ENCODE data around the gene AFMID.
A peak's percentile ranks its signal among the peaks of the same experiment; 100 is the strongest.

The AFMID gene

GRCh38 chr17:78211032-78211431, 23.9 kb downstream of the AFMID start:
- Mint-ChIP-seq H3K4me1 (ENCODE audit: low read depth) (peaks cover 7% of the 10 kb centered on the region), H3K27ac (no peak overlapping the region), H3K27me3 (ENCODE audit: low read depth) (no peaks in the 10 kb centered on the region), H3K36me3 (ENCODE audit: low read depth) (peaks cover 17% of the 10 kb centered on the region), H3K4me3 (no peak overlapping the region), H3K9me3 (no peaks in the 10 kb centered on the region)
- no peak for DNase-seq (ENCODE audit: low spot score)

GRCh38 chr17:78214016-78214705, 27.0 kb downstream of the AFMID start, which contains the start of gene BIRC5:
Gene BIRC5, plus strand, starts transcription at chr17:78214253. Its CDS starts 64 bp downstream, at chr17:78214317.
- Mint-ChIP-seq H3K27me3 (ENCODE audit: low read depth) (no peaks in the 10 kb centered on the region), H3K4me3 (peak within 1 kb of the TSS; percentile 99), H3K4me1 (ENCODE audit: low read depth) (peaks cover 13% of the 10 kb centered on the region), H3K36me3 (ENCODE audit: low read depth) (peaks cover 25% of the 10 kb centered on the region), H3K9me3 (no peaks in the 10 kb centered on the region), H3K27ac (peak within 1 kb of the TSS; percentile 93)
- peak; percentile 89 for DNase-seq (ENCODE audit: low spot score)

GRCh38 chr17:78214706-78215061, 27.5 kb downstream of the AFMID start:
- H3K27ac Mint-ChIP-seq: peak overlapping the region; percentile 93
- H3K4me1 Mint-ChIP-seq (ENCODE audit: low read depth): peaks cover 13% of the 10 kb centered on the region
- peak overlapping the region; percentile 99 for H3K4me3 Mint-ChIP-seq
- no peak for DNase-seq (ENCODE audit: low spot score)
- no peaks in the 10 kb centered on the region for H3K27me3 Mint-ChIP-seq (ENCODE audit: low read depth)
- no peaks in the 10 kb centered on the region for H3K9me3 Mint-ChIP-seq
- H3K36me3 Mint-ChIP-seq (ENCODE audit: low read depth): peaks cover 31% of the 10 kb centered on the region

GRCh38 chr17:78219396-78220150, 32.4 kb downstream of the AFMID start:
- Mint-ChIP-seq H3K27me3 (ENCODE audit: low read depth) (no peaks in the 10 kb centered on the region), H3K36me3 (ENCODE audit: low read depth) (peaks cover 60% of the 10 kb centered on the region), H3K9me3 (no peaks in the 10 kb centered on the region), H3K4me3 (no peak overlapping the region), H3K27ac (no peak overlapping the region), H3K4me1 (ENCODE audit: low read depth) (peaks cover 10% of the 10 kb centered on the region)
- DNase-seq (ENCODE audit: low spot score): no peak

- no peak overlapping the region for H3K27ac Mint-ChIP-seq
- H3K4me3 Mint-ChIP-seq: no peak overlapping the region
- no peaks in the 10 kb centered on the region for H3K4me1 Mint-ChIP-seq (ENCODE audit: low read depth)
- no peaks in the 10 kb centered on the region for H3K27me3 Mint-ChIP-seq (ENCODE audit: low read depth)
- H3K9me3 Mint-ChIP-seq: no peaks in the 10 kb centered on the region
- H3K36me3 Mint-ChIP-seq (ENCODE audit: low read depth): peaks cover 49% of the 10 kb centered on the region
- no peak for DNase-seq (ENCODE audit: low spot score)
Observed at GRCh38 chr17:78223061-78223460, 35.9 kb downstream of the AFMID start.

GRCh38 chr17:78223765-78224164, 36.6 kb downstream of the AFMID start:
- DNase-seq (ENCODE audit: low spot score): no peak
- Mint-ChIP-seq H3K4me1 (ENCODE audit: low read depth) (no peaks in the 10 kb centered on the region), H3K27me3 (ENCODE audit: low read depth) (no peaks in the 10 kb centered on the region), H3K36me3 (ENCODE audit: low read depth) (peaks cover 46% of the 10 kb centered on the region), H3K4me3 (no peak overlapping the region), H3K9me3 (no peaks in the 10 kb centered on the region), H3K27ac (no peak overlapping the region)

- no peaks in the 10 kb centered on the region for H3K27me3 Mint-ChIP-seq (ENCODE audit: low read depth)
- no peak overlapping the region for H3K4me3 Mint-ChIP-seq
- no peaks in the 10 kb centered on the region for H3K9me3 Mint-ChIP-seq
- no peaks in the 10 kb centered on the region for H3K4me1 Mint-ChIP-seq (ENCODE audit: low read depth)
- H3K36me3 Mint-ChIP-seq (ENCODE audit: low read depth): peaks cover 39% of the 10 kb centered on the region
- DNase-seq (ENCODE audit: low spot score): no peak
- H3K27ac Mint-ChIP-seq: no peak overlapping the region
Observed at GRCh38 chr17:78224231-78225087, 37.3 kb downstream of the AFMID start.

GRCh38 chr17:78225088-78225865, 38.1 kb downstream of the AFMID start:
- Mint-ChIP-seq H3K4me3 (no peak overlapping the region), H3K27me3 (ENCODE audit: low read depth) (peaks cover 2% of the 10 kb centered on the region), H3K9me3 (no peaks in the 10 kb centered on the region), H3K36me3 (ENCODE audit: low read depth) (peaks cover 35% of the 10 kb centered on the region), H3K4me1 (ENCODE audit: low read depth) (no peaks in the 10 kb centered on the region), H3K27ac (no peak overlapping the region)
- DNase-seq (ENCODE audit: low spot score): no peak

- H3K9me3 Mint-ChIP-seq: no peaks in the 10 kb centered on the region
- H3K36me3 Mint-ChIP-seq (ENCODE audit: low read depth): peaks cover 29% of the 10 kb centered on the region
- H3K4me1 Mint-ChIP-seq (ENCODE audit: low read depth): no peaks in the 10 kb centered on the region
- peaks cover 11% of the 10 kb centered on the region for H3K27me3 Mint-ChIP-seq (ENCODE audit: low read depth)
- H3K27ac Mint-ChIP-seq: no peak overlapping the region
- H3K4me3 Mint-ChIP-seq: no peak overlapping the region
- DNase-seq (ENCODE audit: low spot score): no peak
Observed at GRCh38 chr17:78226055-78226758, 39.0 kb downstream of the AFMID start.

GRCh38 chr17:78226759-78227454, 39.7 kb downstream of the AFMID start:
- H3K4me1 Mint-ChIP-seq (ENCODE audit: low read depth): no peaks in the 10 kb centered on the region
- H3K4me3 Mint-ChIP-seq: no peak overlapping the region
- H3K27me3 Mint-ChIP-seq (ENCODE audit: low read depth): peaks cover 16% of the 10 kb centered on the region
- peaks cover 27% of the 10 kb centered on the region for H3K36me3 Mint-ChIP-seq (ENCODE audit: low read depth)
- no peak for DNase-seq (ENCODE audit: low spot score)
- no peak overlapping the region for H3K27ac Mint-ChIP-seq
- no peaks in the 10 kb centered on the region for H3K9me3 Mint-ChIP-seq

- Mint-ChIP-seq H3K4me1 (ENCODE audit: low read depth) (no peaks in the 10 kb centered on the region), H3K27ac (no peak overlapping the region), H3K9me3 (no peaks in the 10 kb centered on the region), H3K36me3 (ENCODE audit: low read depth) (peaks cover 26% of the 10 kb centered on the region), H3K27me3 (ENCODE audit: low read depth) (peaks cover 21% of the 10 kb centered on the region), H3K4me3 (no peak overlapping the region)
- no peak for DNase-seq (ENCODE audit: low spot score)
Observed at GRCh38 chr17:78227455-78227916, 40.3 kb downstream of the AFMID start.

GRCh38 chr17:78228176-78228575, 41.0 kb downstream of the AFMID start:
- Mint-ChIP-seq H3K4me1 (ENCODE audit: low read depth) (no peaks in the 10 kb centered on the region), H3K4me3 (no peak overlapping the region), H3K27ac (no peak overlapping the region), H3K27me3 (ENCODE audit: low read depth) (peaks cover 27% of the 10 kb centered on the region), H3K36me3 (ENCODE audit: low read depth) (peaks cover 21% of the 10 kb centered on the region), H3K9me3 (no peaks in the 10 kb centered on the region)
- DNase-seq (ENCODE audit: low spot score): no peak

Data from T-helper 2 cell treated with Interferon-gamma antibody and Interleukin-4, amounts not matched to agents 5 μg/mL and 100 μg/mL, for 36 hours (primary cell).